LNCaP clone FGC (cell line): Measurements from ENCODE around the gene KRT78.

Experiments
- DNase-seq: peaks from one replicate; pipeline ENCODE4 v3.0.0-alpha.2; 2011; ENCODE audit warnings: low read depth
- H3K4me3 ChIP-seq: 2 replicates; pipeline ENCODE4 v1.5.1; 2011; ENCODE audit warnings: mild to moderate bottlenecking, low read depth, low read length, control low read depth
- CTCF ChIP-seq: IDR thresholded peaks from 2 replicates; pipeline ENCODE4 v1.5.1; 2012; ENCODE audit warnings: mild to moderate bottlenecking; ENCODE audit not compliant: control insufficient read depth, insufficient read depth; ENCODE audit errors: extremely low read depth

Gene KRT78

GRCh38 chr12:52870361-52871290 lies 21.8 kb upstream of the KRT78 start:
- TF ChIP-seq CTCF = peak; percentile 87
- no peak for DNase-seq
- H3K4me3 ChIP-seq = no peak overlapping the region

GRCh38 chr12:52867642-52868041 lies 18.8 kb upstream of the KRT78 start:
- H3K4me3 ChIP-seq = no peak overlapping the region
- TF ChIP-seq CTCF = no peak
- no peak for DNase-seq

- no peak for TF ChIP-seq CTCF
- DNase-seq = no peak
- no peak overlapping the region for H3K4me3 ChIP-seq
These were observed 18.4 kb upstream of the KRT78 start for GRCh38 chr12:52867152-52867551.

GRCh38 chr12:52865090-52865944 lies 16.5 kb upstream of the KRT78 start:
- H3K4me3 ChIP-seq = no peak overlapping the region
- peak; percentile 86 for TF ChIP-seq CTCF
- peak; percentile 62 for DNase-seq

- TF ChIP-seq CTCF = no peak
- no peak overlapping the region for H3K4me3 ChIP-seq
- DNase-seq = no peak
These were observed 13.2 kb upstream of the KRT78 start for GRCh38 chr12:52862023-52862422.

- no peak for TF ChIP-seq CTCF
- no peak for DNase-seq
- H3K4me3 ChIP-seq = no peak overlapping the region
These were observed 12.7 kb upstream of the KRT78 start for GRCh38 chr12:52861511-52861910.
